ENCODE measurements around the gene PATZ1. TPM values are rescaled to one million over a fixed set of nuclear protein-coding genes. Genes with fewer than 3 reads are reported as not detected.

The PATZ1 gene
- total RNA-seq, 1 experiment from 2014 or later = 120 TPM

DNA sequence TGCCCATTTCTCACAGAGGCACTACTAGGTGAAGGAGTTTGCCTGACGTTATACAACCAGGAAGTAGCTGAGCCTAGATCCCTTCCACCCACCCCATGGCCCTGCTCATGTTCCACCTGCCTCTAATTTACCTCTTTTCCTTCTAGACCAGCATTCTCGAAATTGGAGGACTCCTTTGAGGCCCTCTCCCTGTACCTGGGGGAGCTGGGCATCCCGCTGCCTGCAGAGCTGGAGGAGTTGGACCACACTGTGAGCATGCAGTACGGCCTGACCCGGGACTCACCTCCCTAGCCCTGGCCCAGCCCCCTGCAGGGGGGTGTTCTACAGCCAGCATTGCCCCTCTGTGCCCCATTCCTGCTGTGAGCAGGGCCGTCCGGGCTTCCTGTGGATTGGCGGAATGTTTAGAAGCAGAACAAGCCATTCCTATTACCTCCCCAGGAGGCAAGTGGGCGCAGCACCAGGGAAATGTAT, 68.0 kb downstream of the PATZ1 start:
- no peaks in the 10 kb centered on the region for H3K9me3 Mint-ChIP-seq
- no peak overlapping the region for H3K14ac ChIP-seq (ENCODE audit: insufficient read depth, low read length)
- H2BK12ac ChIP-seq (ENCODE audit: insufficient read length, low read depth, low read length) = no peak overlapping the region
- no peaks in the 10 kb centered on the region for H4K20me1 ChIP-seq (ENCODE audit: control insufficient read depth, insufficient read depth, insufficient read length)
- H3K23ac ChIP-seq (ENCODE audit: insufficient read length, low read depth, low read length) = no peak overlapping the region
- H3K27me3 ChIP-seq (ENCODE audit: insufficient read depth, low read length) = no peaks in the 10 kb centered on the region
- no peak overlapping the region for H2AFZ ChIP-seq (ENCODE audit: low read length)
- no peak for DNase-seq
- H4K91ac ChIP-seq (ENCODE audit: insufficient read length, low read depth, low read length) = no peak overlapping the region
- no CpG with 5 or more reads among the region's 9 CpGs for WGBS (ENCODE audit: extremely low coverage, insufficient read length, low lambda C conversion rate)
- H3K9ac ChIP-seq (ENCODE audit: extremely low read depth, insufficient read length, low read length) = no peak overlapping the region
- no peak overlapping the region; a peak in 1 of 7 replicates for H3K27ac Mint-ChIP-seq
- no peak overlapping the region for H3K56ac ChIP-seq (ENCODE audit: insufficient read length, low read depth, low read length)
- H3K27ac ChIP-seq (ENCODE audit: insufficient read length, low read depth, low read length) = no peak overlapping the region
- no peak overlapping the region for H3K4ac ChIP-seq (ENCODE audit: low read depth, low read length)
- no peak overlapping the region for H2BK120ac ChIP-seq (ENCODE audit: low read depth, low read length, poor library complexity, severe bottlenecking)
- H3K4me3 Mint-ChIP-seq = no peak overlapping the region
- no peak overlapping the region for H2BK15ac ChIP-seq (ENCODE audit: low read depth, low read length)
- H3K27me3 Mint-ChIP-seq (ENCODE audit: low read depth) = no peaks in the 10 kb centered on the region
- H2AK5ac ChIP-seq (ENCODE audit: insufficient read length, low read length) = no peak overlapping the region
- H3K4me2 ChIP-seq (ENCODE audit: insufficient read depth, insufficient read length, low read length) = no peak overlapping the region
- TF ChIP-seq, protein P1, sequence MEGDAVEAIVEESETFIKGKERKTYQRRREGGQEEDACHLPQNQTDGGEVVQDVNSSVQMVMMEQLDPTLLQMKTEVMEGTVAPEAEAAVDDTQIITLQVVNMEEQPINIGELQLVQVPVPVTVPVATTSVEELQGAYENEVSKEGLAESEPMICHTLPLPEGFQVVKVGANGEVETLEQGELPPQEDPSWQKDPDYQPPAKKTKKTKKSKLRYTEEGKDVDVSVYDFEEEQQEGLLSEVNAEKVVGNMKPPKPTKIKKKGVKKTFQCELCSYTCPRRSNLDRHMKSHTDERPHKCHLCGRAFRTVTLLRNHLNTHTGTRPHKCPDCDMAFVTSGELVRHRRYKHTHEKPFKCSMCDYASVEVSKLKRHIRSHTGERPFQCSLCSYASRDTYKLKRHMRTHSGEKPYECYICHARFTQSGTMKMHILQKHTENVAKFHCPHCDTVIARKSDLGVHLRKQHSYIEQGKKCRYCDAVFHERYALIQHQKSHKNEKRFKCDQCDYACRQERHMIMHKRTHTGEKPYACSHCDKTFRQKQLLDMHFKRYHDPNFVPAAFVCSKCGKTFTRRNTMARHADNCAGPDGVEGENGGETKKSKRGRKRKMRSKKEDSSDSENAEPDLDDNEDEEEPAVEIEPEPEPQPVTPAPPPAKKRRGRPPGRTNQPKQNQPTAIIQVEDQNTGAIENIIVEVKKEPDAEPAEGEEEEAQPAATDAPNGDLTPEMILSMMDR (conservative IDR thresholded peaks at IDR 0.05) = no peak
- H3K4me1 Mint-ChIP-seq = peaks cover 2 to 3% of the 10 kb centered on the region in 2 experiments; a peak in 3 of 4 replicates
- no peak overlapping the region for H2BK5ac ChIP-seq (ENCODE audit: insufficient read length, low read length)
- no peak overlapping the region for H3K18ac ChIP-seq (ENCODE audit: insufficient read length, low read depth, low read length)
- no peak overlapping the region for H3T11ph ChIP-seq (ENCODE audit: low read length)
- no peaks in the 10 kb centered on the region for H3K9me3 ChIP-seq (ENCODE audit: control insufficient read depth, low read depth, low read length)
- no peaks in the 10 kb centered on the region for H3K23me2 ChIP-seq (ENCODE audit: insufficient read length, low read depth, low read length, poor library complexity, severe bottlenecking)
- no peak overlapping the region for H4K8ac ChIP-seq (replicated peaks; ENCODE audit: insufficient read length, low read depth, low read length)
- no peak overlapping the region for H4K5ac ChIP-seq (ENCODE audit: insufficient read length, low read depth, low read length)
- no peaks in the 10 kb centered on the region for H3K79me2 ChIP-seq (ENCODE audit: insufficient read depth, low read length)
- H3K79me1 ChIP-seq (ENCODE audit: insufficient read depth, low read depth, low read length, poor library complexity, severe bottlenecking) = no peaks in the 10 kb centered on the region
- no peaks in the 10 kb centered on the region for H3K4me1 ChIP-seq (ENCODE audit: insufficient read depth, low read length)
- no peak overlapping the region for H2BK20ac ChIP-seq (ENCODE audit: low read depth, low read length, poor library complexity, severe bottlenecking)
- H3K36me3 Mint-ChIP-seq (ENCODE audit: insufficient read depth in 1 of 3, low read depth in 3 of 3) = peaks cover 18 to 62% (median 41%) of the 10 kb centered on the region in 3 experiments
